ENCODE measurements around the gene RPLP2. TPM values are rescaled to one million over a fixed set of nuclear protein-coding genes. Genes with fewer than 3 reads are reported as not detected.
A peak's percentile ranks its signal among the peaks of the same experiment; 100 is the strongest.

The RPLP2 gene
- total RNA-seq, 1 donor from 2014 or later, result 1,209 TPM

DNA sequence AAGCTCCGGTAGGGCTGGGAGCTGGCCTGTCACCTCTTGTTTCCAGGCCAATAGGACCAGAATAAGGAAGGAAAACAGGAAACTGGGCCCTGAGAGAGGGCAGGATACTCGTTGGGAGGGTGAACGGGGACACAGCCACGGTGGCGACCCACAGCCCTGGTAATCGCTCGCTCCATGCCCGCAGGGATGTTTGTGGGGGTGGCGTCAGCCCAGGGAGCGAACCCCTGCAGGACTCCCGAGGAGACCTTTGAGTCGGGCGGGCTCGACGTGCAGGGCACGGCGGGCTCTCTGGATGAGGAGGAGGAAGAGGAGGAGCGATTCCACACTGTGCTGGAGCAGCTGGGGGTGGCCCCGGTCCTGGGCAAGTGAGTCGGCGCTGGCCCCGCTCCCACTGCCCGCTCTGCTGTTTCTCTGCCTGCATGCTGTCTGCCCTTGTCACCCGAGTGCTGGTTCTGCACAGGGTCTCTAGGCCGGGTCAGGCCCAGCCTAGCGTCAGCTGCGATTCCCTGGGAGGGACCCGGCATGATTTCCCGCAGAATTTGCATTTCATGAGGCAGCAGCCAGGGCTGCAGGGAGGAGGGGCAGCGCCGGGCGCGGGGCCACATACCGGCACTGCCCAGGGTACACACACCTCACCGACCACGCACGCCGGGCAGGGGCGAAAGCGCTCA lies 19.5 kb downstream of the RPLP2 start:
- intact Hi-C loops (cut with DNase I), result no loop called here
- no peak for DNase-seq (ENCODE audit: low spot score)
- no peak for ATAC-seq

DNA sequence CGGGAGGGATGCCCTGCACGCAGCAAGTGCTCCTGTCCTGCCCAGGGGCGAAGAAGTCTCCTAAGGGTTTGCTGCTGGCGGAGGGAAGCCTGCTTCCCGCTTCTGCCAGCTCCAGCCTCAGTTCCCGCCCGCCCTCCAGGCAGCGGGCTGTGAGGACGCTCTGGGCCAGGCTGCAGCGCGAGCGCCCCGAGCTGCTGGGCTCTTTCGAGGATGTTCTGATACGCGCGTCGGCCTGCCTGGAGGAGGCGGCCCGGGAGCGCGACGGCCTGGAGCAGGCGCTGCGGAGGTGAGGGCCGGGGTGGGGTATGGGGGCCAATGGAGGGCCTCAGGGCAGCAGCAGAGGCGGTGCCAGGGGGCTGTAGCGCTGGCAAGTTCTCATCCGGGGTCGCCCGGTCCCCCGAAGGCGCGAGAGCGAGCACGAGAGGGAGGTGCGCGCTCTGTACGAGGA lies 20.1 kb downstream of the RPLP2 start:
- DNase-seq (ENCODE audit: low spot score) (no peak), ATAC-seq (no peak)
- intact Hi-C loops (cut with DNase I), result loop anchor here (10.0 kb wide), 1 partner anchor 1485 kb away; no protein-coding TSS in a partner anchor

GRCh38 chr11:830295-831117 lies 20.7 kb downstream of the RPLP2 start:
- DNase-seq (ENCODE audit: low spot score) (peak; percentile 86), ATAC-seq (peak; percentile 60)

GRCh38 chr11:831118-831864 lies 21.5 kb downstream of the RPLP2 start:
- intact Hi-C loops (cut with DNase I), result loop anchor here (10.0 kb wide), 1 partner anchor 1484 kb away; no protein-coding TSS in a partner anchor
- no peak for ATAC-seq
- DNase-seq (ENCODE audit: low spot score), result no peak

More at GRCh38 chr11:830295-831117, 20.7 kb downstream of the RPLP2 start:
- intact Hi-C loops (cut with DNase I), result loop anchor here (10.0 kb wide), 1 partner anchor 1484 kb away; no protein-coding TSS in a partner anchor

DNA sequence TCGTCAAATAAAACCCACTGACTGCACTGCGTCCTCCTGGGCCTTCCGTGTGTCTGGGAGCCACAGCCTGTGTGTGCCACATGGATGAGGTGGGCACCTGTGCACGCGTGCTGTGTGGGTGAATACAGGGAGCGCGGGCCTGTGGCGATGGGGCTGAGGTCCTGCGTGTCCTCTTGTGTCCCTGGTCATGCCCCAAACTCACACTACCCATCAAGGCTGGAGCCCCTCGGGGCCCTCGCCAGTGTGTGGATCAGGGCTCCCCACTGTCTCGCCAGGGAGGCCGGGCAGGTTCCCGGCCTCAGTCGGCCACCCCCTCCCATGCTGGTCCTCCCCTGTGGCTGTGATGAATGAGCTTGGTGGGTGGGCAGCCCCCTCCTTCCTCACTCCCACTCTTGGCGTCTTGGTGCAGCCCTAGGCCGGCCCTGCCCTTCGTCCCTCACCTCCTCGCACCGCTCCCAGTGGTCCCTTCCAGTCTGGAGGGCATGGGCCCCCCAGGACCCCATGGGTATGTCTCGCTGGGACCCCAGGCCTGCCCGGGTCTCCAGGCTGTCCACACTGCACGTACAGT lies 22.3 kb downstream of the RPLP2 start:
- DNase-seq (ENCODE audit: low spot score) (no peak), ATAC-seq (no peak)
- intact Hi-C loops (cut with DNase I), result loop anchor here (10.0 kb wide), 1 partner anchor 1483 kb away; no protein-coding TSS in a partner anchor

DNA sequence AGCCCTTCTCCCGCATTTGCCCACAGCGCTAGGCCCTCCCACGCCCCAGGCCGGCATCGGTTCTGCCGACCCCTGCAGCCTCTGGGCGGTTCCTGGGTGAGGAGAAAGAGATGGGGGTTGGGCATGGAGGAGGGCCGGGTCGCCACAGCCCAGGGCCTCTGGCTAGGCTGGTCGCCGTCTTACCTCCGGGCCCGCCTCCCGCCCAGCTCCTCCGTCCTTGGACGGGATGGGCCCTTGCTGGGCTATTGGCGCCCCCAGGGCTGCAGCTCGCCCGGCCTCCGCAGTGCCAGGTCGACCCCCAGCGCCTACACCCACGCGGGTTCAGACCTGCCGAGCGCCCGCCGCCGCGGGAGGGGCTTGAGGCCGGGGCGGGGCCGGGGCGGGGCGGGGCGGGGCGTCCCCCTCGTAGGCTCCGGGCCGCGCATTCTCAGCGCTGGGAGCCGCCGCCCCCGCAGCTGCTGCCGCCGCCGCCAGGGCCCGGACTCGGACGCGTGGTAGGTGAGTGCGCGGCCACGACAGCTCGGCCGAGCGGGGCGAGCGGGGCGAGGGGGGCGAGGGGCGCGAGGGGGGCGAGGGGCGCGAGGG lies 22.9 kb downstream of the RPLP2 start, which contains the start of gene CD151:
Gene CD151 (plus strand): TSS at position 424 of the 585 bp plus-strand sequence. CDS start 3,118 bp downstream, outside the sequence.
- ATAC-seq (peak; percentile 6), DNase-seq (ENCODE audit: low spot score) (no peak)
- intact Hi-C loops (cut with DNase I), result loop anchor here (10.0 kb wide), 1 partner anchor 1482 kb away; no protein-coding TSS in a partner anchor

- DNase-seq (ENCODE audit: low spot score), result no peak
- ATAC-seq, result peak; percentile 3
- intact Hi-C loops (cut with DNase I), result loop anchor here (10.0 kb wide), 1 partner anchor 1482 kb away; no protein-coding TSS in a partner anchor
Measured at GRCh38 chr11:833114-833791, 23.5 kb downstream of the RPLP2 start.

- intact Hi-C loops (cut with DNase I), result loop anchor here (10.0 kb wide), 1 partner anchor 1481 kb away; no protein-coding TSS in a partner anchor
- no peak for DNase-seq (ENCODE audit: low spot score)
- no peak for ATAC-seq
Measured at GRCh38 chr11:833849-834311, 24.1 kb downstream of the RPLP2 start.

- ATAC-seq (peak; percentile 27), DNase-seq (ENCODE audit: low spot score) (no peak)
- intact Hi-C loops (cut with DNase I), result loop anchor here (10.0 kb wide), 1 partner anchor 1480 kb away; no protein-coding TSS in a partner anchor
Measured at GRCh38 chr11:834371-835316, 24.9 kb downstream of the RPLP2 start.

GRCh38 chr11:836274-836673 lies 26.5 kb downstream of the RPLP2 start:
- intact Hi-C loops (cut with DNase I), result loop anchor here (10.0 kb wide), 1 partner anchor 1479 kb away; no protein-coding TSS in a partner anchor
- ATAC-seq (no peak), DNase-seq (ENCODE audit: low spot score) (no peak)

GRCh38 chr11:836700-837099 lies 26.9 kb downstream of the RPLP2 start:
- intact Hi-C loops (cut with DNase I), result loop anchor here (10.0 kb wide), 1 partner anchor 1478 kb away; no protein-coding TSS in a partner anchor
- no peak for ATAC-seq
- DNase-seq (ENCODE audit: low spot score), result no peak

DNA sequence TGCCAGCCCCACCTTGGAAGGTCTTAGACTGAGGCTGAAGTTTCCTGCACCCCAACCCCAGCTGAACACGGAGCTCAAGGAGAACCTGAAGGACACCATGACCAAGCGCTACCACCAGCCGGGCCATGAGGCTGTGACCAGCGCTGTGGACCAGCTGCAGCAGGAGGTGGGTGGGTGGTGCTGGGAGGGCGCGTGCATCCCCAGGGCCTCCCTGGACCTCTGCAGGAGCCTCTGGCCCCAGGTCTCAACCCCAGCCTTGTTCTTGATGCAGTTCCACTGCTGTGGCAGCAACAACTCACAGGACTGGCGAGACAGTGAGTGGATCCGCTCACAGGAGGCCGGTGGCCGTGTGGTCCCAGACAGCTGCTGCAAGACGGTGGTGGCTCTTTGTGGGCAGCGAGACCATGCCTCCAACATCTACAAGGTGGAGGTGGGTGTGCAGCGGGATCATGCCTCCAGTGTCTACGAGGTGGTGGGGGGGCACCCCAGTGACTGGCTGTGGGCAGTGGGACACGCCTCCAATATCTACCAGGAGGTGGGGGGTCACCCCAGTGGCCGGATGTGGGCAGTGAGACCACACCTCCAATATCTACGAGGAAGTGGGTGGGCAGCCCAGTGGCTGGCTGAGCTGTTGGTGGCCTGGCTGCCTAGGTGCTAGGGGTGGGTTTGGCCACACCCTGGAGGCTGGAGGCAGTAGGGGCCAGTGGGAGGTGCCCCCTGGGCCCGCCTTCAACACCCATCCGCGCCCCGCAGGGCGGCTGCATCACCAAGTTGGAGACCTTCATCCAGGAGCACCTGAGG lies 27.6 kb downstream of the RPLP2 start:
- no peak for ATAC-seq
- DNase-seq (ENCODE audit: low spot score), result no peak
- intact Hi-C loops (cut with DNase I), result loop anchor here (10.0 kb wide), 1 partner anchor 1477 kb away; no protein-coding TSS in a partner anchor

- ATAC-seq (no peak), DNase-seq (ENCODE audit: low spot score) (no peak)
- intact Hi-C loops (cut with DNase I), result loop anchor here (10.0 kb wide), 1 partner anchor 1477 kb away; no protein-coding TSS in a partner anchor
Measured at GRCh38 chr11:837990-838307, 28.2 kb downstream of the RPLP2 start.

- intact Hi-C loops (cut with DNase I), result loop anchor here (10.0 kb wide), 1 partner anchor 1476 kb away; no protein-coding TSS in a partner anchor
- no peak for DNase-seq (ENCODE audit: low spot score)
- ATAC-seq, result no peak
Measured at GRCh38 chr11:838441-839279, 28.9 kb downstream of the RPLP2 start.

- intact Hi-C loops (cut with DNase I), result loop anchor here (10.0 kb wide), 1 partner anchor 1476 kb away; no protein-coding TSS in a partner anchor
- ATAC-seq (no peak), DNase-seq (ENCODE audit: low spot score) (no peak)
Measured at GRCh38 chr11:839280-839623, 29.5 kb downstream of the RPLP2 start.
